ENCODE results near the gene CHMP2B. TPM values are rescaled to one million over a fixed set of nuclear protein-coding genes. Genes with fewer than 3 reads are reported as not detected.

CHMP2B gene
- total and polyA plus RNA-seq, 2 of the 4 experiments (the other 2 are of a cell fraction): 6.8 to 14.0 TPM

GRCh38 chr3:87270908-87271700 lies 44.0 kb downstream of the CHMP2B start:
- TF ChIP-seq RCOR1 (IDR thresholded peaks at IDR 0.05; ENCODE audit: insufficient replicate concordance, low read length) (no peak), POLR2A (IDR thresholded peaks at IDR 0.05; ENCODE audit: low read depth, low read length) (no peak), NFE2L2 (IDR thresholded peaks at IDR 0.05; ENCODE audit: low read depth, low read length) (no peak), ELK1 (IDR thresholded peaks at IDR 0.05; ENCODE audit: borderline replicate concordance, low read depth, low read length) (no peak), MXI1 (IDR thresholded peaks at IDR 0.05; ENCODE audit: borderline replicate concordance, low read depth, low read length) (no peak), MAFK (IDR thresholded peaks at IDR 0.05; ENCODE audit: low read depth, low read length) (no peak), MAZ (IDR thresholded peaks at IDR 0.05; ENCODE audit: borderline replicate concordance, low read depth, low read length) (no peak), SMC3 (IDR thresholded peaks at IDR 0.05; ENCODE audit: low read depth, low read length) (no peak)
- WGBS, 2 experiments (ENCODE audit: extremely low coverage in 2 of 2, insufficient read length in 1 of 2): no CpG with 5 or more reads among the region's 4 CpGs
- dilution Hi-C loops (cut with HindIII; ENCODE audit: low sequenced_read_pairs, unreplicated experiment): no loop called here
- POLR2A ChIA-PET (ENCODE audit: unreplicated experiment): no interaction called here
- Histone ChIP-seq H3K23ac (ENCODE audit: low read depth, low read length) (no peak overlapping the region), H4K20me1 (ENCODE audit: insufficient read depth, low read length) (no peaks in the 10 kb centered on the region), H2AK9ac (replicated peaks; ENCODE audit: low read depth, low read length, poor library complexity) (no peak overlapping the region), H4K91ac (ENCODE audit: insufficient read depth, low read depth, low read length) (no peak overlapping the region), H3K9ac (ENCODE audit: low read depth, low read length) (no peak overlapping the region), H3K36me3 (ENCODE audit: control insufficient read depth, insufficient read depth, low read length) (no peaks in the 10 kb centered on the region), H3K79me1 (ENCODE audit: low read depth in 1 of 2, low read length in 2 of 2) (no peaks in the 10 kb centered on the region), H3K4me3 (ENCODE audit: insufficient read depth, low read depth, low read length) (no peak overlapping the region), H3K27me3 (ENCODE audit: control insufficient read depth, insufficient read depth, low read length) (no peaks in the 10 kb centered on the region), H2BK120ac (ENCODE audit: low read depth, low read length) (no peak overlapping the region), H2AK5ac (ENCODE audit: low read depth, low read length) (no peak overlapping the region), H4K8ac (ENCODE audit: low read depth in 2 of 2, low read length in 2 of 2) (no peak overlapping the region), H3K4ac (ENCODE audit: low read depth, low read length) (no peak overlapping the region), H3K18ac (ENCODE audit: low read depth, low read length) (no peak overlapping the region), H4K5ac (ENCODE audit: low read depth, low read length) (no peak overlapping the region), H3K14ac (replicated peaks; ENCODE audit: low read depth, low read length) (no peak overlapping the region), H3K9me1 (ENCODE audit: insufficient read depth, low read length) (no peaks in the 10 kb centered on the region), H2BK5ac (ENCODE audit: low read depth, low read length, poor library complexity, severe bottlenecking) (no peak overlapping the region), H3K4me2 (ENCODE audit: low read depth, low read length) (no peak overlapping the region), H2BK20ac (ENCODE audit: low read depth, low read length) (no peak overlapping the region), H3K56ac (ENCODE audit: extremely low read depth, insufficient read depth, low read length) (no peak overlapping the region), H3K27ac (ENCODE audit: insufficient read depth, low read length) (no peak overlapping the region), H3K9me3 (ENCODE audit: control insufficient read depth, insufficient read depth, low read length) (no peaks in the 10 kb centered on the region), H2BK15ac (ENCODE audit: low read depth, low read length) (no peak overlapping the region), H3K4me1 (ENCODE audit: control insufficient read depth, insufficient read depth, low read length) (no peaks in the 10 kb centered on the region), H2AFZ (replicated peaks; ENCODE audit: low read length, poor library complexity) (no peak overlapping the region)
- in situ Hi-C loops (cut with MboI; ENCODE audit: low sequenced_read_pairs): no loop called here
- intact Hi-C loops (cut with micrococcal nuclease): no loop called here
- CTCF ChIA-PET: interaction anchor here (1.3 to 1.5 kb wide), 2 partner anchors 12 to 80 kb away, joined by 4 read pairs; no protein-coding TSS in a partner anchor
- ATAC-seq (ENCODE audit: low read depth) (no peak), DNase-seq (no peak)
- no TSS peak for BruUV-seq (replicated peaks)
